ENCODE data around the gene ARID4B.

Gene ARID4B

DNA sequence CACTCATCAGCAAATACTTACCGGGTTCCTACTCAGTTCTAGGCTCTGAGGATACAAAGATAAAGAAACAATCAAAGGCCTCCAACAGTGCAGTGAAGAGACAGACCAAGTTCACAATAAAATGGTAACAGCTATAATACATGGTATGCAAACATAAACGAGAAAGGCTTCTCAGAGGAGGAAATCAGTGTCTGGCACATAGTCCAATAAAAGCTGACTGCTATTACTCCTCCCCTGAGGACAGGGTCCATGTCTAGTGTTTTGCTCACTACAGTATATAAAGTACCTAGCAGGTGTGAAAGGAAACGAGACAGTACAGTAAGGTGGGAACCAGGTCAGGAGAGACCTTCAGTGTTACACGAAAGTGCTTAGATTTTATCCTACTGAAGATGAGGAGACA, 171.2 kb downstream of the ARID4B start:
- DNase-seq: no peak

DNA sequence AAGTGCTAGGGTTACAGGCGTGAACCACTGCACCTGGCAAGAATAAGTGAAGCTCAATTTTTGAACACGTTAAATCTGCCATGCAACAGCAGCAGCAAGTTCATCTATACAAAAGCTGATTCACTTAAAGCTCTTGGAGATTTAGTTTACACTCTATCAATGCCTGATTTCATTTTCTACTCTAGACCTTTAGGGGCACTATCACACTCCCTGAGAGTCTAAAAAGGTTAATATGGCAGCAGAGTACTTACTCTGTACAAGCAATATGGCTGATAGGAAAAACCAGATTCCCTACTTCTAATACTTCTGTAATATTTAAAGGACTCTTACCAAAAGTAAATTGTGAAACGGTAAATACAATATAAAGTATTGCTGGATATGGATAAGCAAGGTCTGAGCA, 171.7 kb downstream of the ARID4B start:
- DNase-seq: no peak

DNA sequence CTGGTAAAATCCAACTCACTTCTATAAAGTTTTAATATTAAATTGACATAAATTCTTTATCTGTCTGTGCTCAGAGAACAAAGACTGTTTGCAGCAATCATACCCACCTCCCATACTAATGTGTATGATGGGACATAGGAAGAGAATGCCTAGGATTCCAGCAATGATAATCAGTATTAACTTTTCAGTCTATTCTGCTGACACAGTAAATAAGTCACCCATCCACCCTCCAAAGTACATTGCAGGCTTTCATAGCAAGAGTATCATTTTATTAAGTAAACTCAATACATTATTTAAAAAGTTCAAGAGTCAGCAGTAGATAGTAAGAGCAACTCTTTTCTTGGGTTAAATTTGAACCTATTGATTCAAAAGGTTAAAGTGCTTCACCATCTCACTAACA, 175.7 kb downstream of the ARID4B start:
- no peak for DNase-seq

DNA sequence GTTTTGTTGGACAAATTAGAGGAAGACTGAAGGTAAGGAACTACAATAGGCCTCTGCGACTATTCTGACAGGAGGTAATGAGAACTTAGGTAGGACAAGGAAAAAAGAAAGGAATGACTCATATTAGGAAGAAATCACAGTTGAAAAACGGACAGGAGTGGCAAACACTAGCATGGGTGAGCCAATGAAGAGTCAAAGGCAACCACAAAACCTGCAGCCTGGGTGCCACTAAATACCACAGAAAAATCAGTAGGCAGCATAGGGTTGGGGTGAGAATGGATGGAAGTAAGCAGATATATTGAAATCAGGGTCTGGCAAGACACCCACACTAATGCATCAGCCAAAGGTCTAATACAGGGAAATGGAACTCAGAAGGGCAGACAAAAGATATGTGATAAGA, 176.9 kb downstream of the ARID4B start:
- no peak for DNase-seq

- DNase-seq: no peak
Measured at GRCh38 chr1:235149824-235150223, 178.2 kb downstream of the ARID4B start.

DNA sequence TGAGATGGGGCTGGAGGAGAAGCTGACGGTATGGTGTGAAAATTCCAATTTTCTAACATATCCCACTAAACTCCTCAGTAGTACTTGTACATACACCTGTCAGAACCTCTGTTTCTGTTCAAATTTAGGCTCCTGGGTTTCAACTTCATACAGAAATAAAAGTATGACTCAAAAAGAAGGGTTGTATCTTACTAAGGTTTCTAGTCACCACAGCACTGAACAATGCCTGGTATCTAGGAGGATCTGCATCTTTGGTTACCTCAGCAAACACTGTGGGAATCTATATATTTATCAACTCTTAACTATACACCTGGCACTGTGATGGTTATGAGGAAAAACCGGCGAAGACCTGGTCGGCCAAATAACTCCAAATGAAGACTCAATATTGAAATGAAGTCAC, 180.7 kb downstream of the ARID4B start:
- no peak for DNase-seq

DNA sequence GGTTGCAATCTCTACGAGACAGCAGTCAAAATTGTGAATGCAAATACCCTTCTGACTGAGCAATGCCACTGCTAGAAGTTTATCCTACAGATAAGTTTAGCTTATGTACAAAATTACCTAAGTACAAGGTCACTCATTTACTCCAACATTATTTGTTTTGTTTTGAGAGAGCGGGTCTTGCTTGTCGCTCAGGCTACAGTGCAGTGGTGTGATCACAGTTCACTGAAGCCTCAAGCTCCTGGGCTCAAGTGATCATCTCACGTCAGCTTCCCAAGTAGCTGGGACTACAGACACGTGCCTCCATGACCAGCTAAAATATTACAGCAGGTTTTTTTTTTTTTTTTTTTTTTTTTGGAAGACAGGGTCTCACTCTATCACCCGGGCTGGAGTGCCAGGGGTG, 182.3 kb downstream of the ARID4B start:
- DNase-seq: no peak

DNA sequence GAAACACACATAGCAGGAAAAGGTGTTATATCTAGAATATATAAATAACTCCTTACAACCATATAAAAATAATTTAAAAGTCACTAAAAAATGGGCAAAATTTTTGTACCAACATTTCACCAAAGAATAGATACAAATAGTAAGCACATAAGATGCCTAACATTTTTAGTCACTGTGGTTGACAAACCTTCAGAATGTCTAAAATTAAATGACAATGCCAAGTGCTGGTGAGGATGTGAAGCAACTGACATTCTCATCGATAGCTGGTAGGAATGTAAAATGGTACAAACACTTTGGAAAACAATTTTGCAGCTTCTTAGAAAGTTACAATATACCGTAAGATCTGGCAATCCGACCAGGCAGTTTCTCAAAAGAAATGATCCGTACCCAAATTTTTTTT, 185.0 kb downstream of the ARID4B start:
- DNase-seq: no peak

GRCh38 chr1:235139315-235139714, 188.7 kb downstream of the ARID4B start:
- no peak for DNase-seq

DNA sequence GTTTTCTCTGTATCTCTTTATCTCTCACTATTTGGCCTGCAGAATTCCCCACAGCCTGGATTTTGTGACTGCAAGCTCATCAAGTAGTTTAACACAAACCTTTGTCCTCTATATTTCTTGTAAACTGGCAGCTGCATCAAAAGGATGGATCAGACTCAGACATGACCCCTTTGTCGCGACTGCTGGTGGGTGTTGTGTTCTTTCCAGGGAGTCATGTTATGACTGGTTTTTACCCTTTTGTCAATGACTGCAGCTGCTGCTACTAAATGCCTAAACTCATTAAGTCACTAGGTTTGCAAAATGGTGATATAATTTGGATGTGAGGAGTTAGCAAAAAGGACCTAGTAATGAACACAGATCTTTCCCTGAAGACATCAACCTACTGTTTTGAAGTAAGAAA, 189.2 kb downstream of the ARID4B start:
- no peak for DNase-seq

DNA sequence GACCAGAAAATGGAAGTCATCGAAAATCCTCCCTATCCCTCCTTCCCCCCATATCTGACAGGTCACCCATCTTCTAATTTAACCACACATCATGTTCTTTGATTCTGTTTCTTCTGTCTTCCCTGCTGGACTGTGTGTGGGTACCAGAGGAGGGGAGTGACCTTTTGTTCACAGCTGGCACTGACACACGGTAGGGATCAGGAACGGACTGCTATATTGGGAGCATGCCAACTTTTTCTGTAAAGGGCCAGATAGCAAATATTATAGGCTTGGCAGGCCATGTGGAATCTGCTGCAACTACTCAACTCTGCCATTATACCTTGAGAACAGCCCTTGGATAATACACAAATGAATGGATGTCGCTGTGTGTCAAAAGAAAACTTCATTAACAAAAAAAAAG, 191.9 kb downstream of the ARID4B start:
- DNase-seq: no peak

DNA sequence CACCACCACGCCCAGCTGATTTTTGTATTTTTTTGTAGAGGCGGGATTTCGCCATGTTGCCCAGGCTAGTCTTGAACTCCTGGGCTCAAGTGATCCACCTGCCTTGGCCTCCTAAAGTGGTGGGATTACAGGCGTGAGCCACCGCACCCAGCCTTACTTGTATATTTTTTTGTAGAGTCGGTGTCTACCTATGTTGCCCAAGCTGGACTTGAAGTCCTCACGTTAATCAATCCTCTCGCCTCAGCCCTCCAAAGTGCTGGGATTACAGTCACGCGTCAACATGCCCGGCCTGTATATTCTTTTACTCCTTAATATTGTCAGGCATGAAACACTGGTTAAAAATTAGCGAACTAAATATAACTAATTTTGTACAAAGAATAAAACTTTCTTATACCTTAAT, 193.8 kb downstream of the ARID4B start:
- no peak for DNase-seq

DNA sequence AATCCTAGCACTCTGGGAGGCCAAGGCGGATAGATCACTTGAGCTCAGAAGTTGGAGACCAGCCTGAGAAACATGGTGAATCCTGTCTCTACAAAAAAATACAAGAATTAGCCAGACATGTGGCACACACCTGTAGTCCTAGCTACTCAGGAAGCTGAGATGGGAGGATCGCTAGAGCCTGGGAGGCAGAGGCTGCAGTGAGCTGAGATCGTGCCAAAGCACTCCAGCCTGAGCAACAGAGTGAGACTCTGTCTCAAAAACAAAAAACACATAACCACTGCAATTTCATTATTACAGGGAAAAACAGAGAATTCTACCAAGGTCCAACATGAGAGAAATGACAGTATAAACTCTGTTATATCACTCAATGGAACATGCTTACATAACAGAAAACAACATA, 194.9 kb downstream of the ARID4B start:
- DNase-seq: no peak

DNA sequence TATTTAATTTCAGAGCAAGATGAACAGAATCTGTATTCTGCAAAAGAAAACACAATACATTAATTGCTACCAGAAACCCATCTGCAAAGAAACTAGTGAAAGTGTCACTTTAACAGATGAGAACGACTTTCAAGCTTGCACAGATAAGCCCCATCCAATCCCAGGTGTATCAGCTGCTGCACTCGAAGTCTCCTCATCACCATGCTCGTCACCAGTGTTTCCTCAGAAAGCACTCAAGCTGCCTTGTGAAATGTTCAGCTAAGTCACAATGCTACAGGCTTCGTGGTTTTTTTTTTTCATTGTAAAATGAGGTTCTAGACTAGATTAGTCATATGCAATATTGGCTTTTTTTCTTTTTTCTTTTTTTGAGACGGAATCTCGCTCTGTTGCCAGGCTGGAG, 196.0 kb downstream of the ARID4B start:
- no peak for DNase-seq

- DNase-seq: no peak
Measured at GRCh38 chr1:235130766-235131270, 197.2 kb downstream of the ARID4B start.

DNA sequence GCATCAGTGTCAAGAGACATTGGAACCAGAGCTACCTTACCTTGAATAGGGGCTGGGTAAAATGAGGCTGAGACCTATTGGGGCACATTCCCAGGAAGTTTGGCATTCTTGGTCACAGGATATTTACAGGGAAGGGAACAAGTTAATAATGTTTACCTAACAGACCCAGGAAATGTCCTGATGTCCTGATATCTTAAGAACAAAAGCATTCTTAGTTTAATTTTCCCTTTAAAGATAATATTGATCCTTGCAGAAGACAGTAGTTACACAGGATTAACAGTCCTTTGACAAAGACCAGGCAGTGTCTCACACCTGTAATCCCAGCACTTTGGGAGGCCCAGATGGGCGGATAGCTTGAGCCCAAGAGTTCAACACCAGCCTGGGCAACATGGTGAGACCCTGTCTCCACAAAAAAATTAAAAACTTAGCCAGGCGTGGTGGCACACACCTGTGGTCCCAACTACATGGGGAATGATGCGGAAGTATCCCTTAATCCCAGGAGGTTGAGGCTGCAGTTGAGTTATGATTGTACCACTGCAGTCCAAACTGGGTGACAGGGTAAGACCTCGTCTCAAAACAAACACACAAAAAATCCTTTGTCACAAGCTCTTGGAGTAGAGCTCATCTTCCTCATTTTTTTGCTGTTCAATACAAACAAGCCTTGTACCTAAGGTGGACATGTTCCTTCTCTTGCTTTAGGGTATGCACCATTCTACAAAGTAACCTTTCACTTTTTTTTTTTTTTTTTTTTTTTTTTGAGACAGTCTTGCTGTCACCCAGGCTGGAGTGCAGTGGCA, 198.0 kb downstream of the ARID4B start:
- no peak for DNase-seq

GRCh38 chr1:235128456-235129328, 199.3 kb downstream of the ARID4B start, which contains the start of gene TOMM20:
TSS of gene TOMM20 (minus strand) at chr1:235128837. CDS start at chr1:235128715, 122 bp downstream.
- peak; percentile 88 for DNase-seq

- no peak for DNase-seq
Measured at GRCh38 chr1:235127732-235128455, 200.1 kb downstream of the ARID4B start.

GRCh38 chr1:235127203-235127602, 200.8 kb downstream of the ARID4B start:
- DNase-seq: no peak

GRCh38 chr1:235124665-235125064, 203.3 kb downstream of the ARID4B start:
- DNase-seq: no peak

- DNase-seq: no peak
Measured at GRCh38 chr1:235124111-235124510, 203.9 kb downstream of the ARID4B start.

DNA sequence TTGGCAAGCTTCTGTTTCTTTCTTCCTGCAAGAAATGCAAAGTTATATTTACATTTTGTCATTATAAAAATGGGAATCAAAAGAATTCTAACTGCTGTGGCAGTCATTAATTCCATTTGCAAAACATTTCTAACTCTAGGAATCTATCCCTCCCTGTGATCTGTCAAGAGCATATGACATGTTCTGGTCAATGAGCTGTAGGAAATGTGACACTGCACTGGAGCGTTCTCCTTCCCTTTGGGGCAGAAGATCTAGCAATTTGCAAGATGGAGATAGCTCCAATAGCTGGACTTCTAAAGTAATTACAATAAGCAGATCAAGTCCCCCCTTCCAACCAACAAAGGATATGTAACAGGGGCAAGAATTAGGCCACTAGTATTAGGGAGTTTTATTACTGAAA, 205.6 kb downstream of the ARID4B start:
- no peak for DNase-seq

Data from NCI-H187 (cell line).